NCI-H2107 (cell line): Measurements from ENCODE around the gene TMEM131.
"Not testable (repeated sequence)": the region's sequence is repeated elsewhere in the genome, so short reads cannot be mapped to it uniquely, and the experiment has no call there.

Experiments
- DNase-seq: peaks from one replicate; lab custom pipeline; 2025; lab: John Stamatoyannopoulos, UW

Gene TMEM131

DNA sequence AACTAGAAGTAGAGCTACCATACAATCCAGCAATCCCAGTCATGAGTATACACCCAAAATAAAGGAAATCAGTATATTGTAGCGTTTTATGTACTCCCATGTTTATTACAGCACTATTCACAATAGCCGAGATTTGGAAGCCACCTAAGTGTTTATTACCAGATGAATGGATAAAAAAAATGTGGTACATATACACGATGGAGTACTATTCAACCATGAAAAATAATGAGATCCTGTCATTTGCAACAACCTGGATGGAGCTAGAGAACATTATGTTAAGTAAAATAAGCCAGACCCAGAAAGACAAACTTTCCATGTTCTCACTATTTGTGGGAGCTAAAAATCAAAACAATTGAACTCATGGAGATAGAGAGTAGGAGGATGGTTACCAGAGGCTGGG is 131.9 kb downstream of the TMEM131 start:
- DNase-seq: no peak

DNA sequence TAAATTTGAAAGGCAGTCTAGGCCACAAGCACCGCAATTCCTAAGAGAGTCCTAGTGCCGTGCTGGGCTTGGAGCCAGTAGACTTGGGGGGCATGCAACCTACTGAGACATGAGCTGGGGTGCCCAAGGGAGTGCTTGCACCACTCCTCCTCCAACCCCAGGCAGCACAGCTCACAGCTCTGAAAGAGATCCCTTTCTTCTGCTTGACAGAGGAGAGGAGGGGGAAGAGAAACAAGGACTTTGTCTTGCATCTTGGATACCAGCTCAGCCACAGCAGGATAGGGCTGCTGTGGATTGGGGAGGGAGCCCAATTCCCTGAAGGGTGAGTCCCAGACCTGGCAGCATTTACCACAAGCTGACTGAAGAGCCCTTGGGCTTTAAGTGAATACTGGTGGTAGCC is 134.6 kb downstream of the TMEM131 start:
- DNase-seq: peak; percentile 13

DNA sequence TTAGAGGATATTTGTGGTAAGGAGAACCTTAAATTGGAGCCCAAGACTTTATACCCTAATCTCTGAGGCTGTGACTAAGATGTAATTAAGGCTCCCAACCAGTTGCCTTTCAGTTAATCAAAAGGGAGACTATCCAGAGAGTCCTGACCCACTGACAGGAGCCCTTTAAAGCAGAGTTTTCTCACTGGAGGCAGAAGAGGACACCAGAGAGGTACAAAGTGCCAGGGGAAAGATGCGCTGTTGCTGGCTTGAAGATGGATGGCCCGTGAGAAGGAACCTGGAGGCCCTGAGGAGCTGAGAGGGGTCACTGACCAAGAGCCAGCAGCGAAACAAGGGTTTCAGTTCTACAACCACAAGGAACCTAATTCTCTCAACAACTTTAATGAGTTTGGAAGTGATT is 137.3 kb downstream of the TMEM131 start:
- no peak for DNase-seq

DNA sequence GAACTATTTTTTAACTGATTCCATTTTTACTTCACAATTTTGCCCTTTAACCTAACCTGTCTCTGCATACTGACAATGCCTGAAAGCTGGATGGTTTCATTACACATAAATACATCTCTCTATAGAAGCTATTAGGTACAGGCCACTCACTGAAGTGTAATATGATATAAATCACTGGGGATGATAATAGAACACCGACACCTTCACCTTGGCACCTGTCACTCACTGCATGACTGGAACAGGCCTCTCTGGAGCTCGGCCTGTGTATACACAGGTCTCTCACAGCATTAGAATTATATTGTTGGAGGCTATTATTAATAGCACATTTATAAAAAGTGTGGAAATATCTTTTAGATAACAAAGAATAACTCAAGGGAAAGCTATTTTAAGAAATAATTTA is 138.2 kb downstream of the TMEM131 start:
- no peak for DNase-seq

DNA sequence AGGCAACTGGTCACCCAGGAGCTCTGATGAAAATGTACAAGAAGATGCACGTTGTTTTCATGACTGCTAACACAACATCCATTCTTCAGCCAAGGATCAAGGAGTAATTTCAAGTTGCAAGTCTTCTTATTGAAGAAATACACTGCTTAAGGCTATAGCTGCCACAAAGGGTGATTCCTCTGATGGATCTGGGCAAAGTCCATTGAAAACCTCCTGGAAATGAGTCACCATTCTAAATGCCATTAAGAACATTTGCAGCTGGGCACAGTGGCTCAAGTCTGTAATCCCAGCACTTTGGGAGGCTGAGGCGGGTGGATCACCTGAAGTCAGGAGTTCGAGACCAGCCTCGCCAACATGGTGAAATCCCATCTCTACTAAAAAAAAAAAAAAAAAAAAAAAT is 142.7 kb downstream of the TMEM131 start:
- not testable (repeated sequence) for DNase-seq

DNA sequence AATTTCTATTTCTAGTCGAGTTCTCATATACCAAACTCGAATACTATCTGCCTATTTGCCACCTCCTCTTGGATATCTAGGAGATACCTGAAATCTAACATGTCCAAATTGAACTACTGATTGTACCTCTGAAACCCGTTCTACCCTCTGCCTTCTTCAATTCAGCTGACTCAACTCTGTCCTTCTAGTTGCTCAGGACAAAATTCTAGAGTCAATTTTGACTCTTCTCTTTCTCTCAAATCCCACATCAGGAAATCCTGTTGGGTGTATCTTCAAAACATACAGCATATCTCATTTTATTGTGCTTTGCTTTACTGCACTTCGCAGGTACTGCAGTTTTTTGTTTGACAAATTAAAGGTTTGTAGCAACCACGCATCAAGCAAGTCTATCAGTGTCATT is 144.6 kb downstream of the TMEM131 start:
- DNase-seq: no peak

DNA sequence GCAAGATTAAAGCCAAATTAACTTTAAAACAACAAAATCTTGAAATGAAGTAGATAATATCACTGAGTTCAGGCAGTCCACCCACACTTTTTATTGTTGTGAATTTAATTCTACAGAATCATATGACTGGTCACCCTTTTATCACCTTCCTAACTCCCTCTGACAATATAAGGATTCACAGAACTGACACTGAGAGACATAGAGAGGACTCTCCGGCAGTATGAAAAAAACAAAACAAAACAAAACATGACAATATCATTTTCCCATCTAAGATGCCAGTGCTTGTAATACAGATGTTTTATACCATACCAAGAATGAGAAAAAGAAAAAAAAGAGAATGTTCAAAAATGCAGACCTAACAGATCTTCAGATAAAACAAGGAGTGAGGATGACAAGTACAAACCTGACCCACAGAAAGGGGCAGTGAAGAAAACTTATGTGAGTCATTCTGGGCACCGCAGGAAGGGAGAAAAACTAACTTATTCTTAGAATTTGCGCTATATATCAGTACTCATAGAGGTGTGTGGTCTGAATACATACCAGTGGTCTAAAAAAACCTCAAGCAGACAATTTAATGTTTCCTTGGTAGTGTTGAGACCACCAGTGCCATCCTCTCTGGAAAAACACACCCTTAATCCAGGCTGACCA is 145.7 kb downstream of the TMEM131 start:
- no peak for DNase-seq

DNA sequence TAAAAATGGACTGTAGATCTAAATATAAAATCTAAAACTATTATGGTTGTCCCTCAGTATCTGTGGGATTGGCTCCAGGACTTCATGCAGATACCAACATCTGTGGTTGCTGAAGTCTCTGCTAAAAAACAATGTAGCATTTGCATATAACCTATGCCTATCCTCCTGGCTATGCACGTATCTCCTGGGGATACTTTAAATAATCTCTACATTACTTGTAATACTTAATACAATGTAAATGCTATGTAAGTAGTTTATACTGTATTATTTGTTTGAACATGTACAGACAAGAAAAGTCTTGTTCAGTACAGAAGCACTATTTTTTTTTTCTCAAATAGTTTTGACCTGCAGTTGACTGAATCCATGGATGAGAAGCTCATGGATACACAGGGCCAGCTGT is 147.4 kb downstream of the TMEM131 start:
- no peak for DNase-seq

DNA sequence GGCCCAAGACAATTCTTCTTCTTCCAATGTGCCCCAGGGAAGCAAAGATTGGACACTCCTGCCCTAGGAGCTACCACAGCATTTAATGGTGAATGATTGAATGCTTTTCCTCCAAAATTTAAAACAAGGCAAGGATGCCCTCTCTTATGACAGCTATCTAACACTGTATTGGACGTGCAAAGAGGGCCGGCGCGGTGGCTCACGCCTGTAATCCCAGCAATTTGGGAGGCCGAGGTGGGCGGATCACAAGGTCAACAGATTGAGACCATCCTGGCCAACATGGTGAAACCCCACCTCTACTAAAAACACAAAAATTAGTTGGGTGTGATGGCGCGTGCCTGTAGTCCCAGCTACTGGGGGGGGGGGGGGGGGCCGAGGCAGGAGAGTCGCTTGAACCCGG is 149.0 kb downstream of the TMEM131 start:
- not testable (repeated sequence) for DNase-seq

DNA sequence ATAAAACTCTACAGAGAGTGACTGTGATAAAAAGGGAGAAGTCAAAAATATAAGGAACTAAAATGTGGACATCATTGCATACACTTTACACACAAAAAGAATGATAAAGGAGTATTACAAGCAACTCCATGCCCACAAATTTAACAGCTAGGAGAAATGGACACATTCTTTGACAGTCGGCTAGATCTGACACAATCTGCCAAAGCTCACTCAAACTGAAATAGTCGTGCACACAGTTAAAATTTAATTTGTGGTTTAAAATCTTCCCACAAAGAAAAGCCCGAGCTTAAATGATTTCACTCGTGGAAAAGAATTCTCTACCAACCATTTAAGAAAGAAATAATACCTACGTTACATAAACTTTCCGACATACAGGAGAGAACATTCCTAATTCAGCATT is 149.9 kb downstream of the TMEM131 start:
- DNase-seq: no peak

DNA sequence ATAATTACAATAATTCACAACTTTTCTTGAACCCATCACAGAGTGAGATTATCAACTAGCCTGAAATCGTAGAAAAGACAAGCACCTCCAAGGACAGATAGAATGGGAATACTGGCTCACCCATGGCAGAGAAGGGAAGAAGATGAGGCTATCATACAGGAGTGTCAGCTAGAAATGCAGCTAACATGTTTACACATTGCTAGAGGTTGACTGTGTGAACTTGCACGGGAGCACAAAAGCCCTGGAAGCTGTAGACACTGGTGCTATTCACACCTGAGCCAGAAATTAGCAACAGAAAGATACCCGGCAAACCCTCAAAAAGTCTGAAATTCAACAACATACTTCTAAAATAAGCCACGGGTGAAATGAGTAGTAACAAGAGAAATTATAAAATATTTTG is 150.6 kb downstream of the TMEM131 start:
- no peak for DNase-seq

DNA sequence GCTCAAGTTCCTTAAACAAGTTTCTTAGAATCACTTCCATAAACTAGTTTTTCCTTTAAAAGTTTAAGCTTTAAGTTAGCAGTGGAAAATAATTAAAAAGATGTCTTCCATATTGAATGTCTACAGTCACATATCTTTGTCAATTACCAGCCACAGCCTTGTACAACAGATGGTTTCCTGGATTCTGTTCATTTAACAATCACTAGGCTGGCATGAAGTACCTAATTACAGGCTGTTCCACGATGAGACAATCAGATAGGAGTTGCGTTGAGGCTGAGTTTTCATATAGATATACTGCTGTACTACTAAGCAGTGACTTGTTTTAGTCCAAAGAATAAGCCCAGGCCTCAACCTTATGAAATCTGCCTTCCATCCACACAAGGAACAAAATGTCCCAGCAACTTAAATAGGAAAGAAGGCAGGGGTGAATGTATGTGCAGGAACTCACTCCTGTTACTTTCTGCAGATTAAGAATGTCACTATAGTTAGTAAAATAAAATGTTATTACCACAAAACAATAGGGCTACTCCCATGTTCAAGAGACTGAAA is 151.4 kb downstream of the TMEM131 start:
- no peak for DNase-seq

DNA sequence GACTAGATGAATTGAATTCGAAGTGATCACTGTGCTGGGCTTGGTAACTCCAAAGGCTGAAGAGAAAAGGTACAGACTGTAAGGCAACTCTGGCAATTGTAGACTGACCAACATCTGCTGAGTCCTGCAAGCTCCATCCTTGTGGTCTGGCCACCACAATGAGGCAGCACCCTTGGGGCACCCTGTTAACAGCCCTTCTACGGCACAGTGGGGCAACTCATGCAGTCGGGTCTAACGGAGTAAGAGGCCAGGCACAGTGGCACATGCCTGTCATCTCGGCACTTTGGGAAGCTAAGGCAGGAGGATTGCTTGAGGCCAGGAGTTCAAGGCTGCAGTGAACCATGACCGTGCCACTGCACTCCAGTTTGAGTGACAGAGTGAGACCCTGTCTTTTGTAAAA is 155.6 kb downstream of the TMEM131 start:
- DNase-seq: no peak

DNA sequence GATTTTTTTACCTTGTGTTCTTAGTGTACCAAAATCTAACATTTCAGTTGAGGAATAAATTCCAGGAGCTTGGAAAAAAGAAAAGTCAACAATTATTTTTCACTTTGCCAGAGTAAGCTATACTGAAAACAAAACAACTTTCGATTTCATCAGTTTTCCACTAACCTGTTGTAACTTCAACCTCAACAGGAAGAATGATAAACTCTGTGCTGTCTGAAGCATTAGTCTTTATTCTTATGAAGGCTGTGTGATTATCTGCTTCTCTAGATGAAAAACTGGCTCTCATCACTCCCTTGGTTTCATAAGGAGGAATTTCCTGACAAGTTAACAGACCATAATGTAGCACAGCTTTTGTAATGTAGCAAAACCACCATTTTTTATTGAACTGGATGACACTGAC is 161.1 kb downstream of the TMEM131 start:
- DNase-seq: no peak

DNA sequence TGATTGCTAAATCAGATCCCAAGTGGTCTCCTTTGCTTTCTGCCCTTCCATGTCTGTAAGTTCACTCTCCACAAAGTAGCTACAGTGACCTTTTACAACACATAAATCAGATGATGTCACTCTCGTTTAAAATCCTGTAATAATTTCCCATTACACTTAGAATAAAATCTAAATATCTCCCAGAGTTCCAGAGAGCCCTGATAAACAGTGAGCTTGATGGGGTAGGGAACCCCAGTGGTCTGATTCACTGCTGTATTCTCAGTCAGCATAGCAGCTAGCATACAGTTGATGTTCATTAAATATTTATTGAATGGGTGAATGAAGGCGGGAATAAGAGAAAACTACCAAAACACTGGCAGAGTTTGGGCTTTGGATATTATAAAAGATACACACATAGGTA is 164.6 kb downstream of the TMEM131 start:
- DNase-seq: no peak

DNA sequence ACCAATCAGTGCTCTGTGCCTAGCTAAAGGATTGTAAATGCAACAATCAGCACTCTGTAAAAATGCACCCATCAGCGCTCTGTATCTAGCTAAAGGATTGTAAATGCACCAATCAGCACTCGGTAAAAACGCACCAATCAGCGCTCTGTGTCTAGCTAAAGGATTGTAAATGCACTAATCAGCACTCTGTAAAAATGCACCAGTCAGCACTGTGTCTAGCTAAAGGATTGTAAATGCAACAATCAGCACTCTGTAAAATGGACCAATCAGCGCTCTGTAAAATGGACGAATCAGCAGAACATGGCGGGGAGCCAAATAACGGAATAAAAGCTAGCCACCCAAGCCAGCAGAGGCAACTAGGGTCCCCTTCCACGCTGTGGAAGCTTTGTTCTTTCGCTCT is 166.5 kb downstream of the TMEM131 start:
- DNase-seq: not testable (repeated sequence)

DNA sequence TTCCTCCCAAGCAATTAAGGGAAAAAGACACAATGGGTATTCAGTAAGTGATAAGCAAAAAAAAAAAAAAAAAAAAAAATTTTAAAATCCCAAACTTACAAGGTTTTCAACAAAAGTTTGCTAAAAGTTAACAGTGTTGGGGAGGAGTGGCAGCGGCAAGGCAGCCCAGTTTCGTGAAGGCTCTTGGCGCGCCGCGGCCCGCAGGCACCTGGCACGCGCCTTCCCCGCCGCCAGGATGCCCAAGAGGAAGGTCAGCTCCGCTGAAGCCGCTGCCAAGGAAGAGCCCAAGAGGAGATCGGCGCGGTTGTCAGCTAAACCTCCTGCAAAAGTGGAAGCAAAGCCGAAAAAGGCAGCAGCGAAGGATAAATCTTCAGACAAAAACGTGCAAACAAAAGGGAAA is 168.7 kb downstream of the TMEM131 start:
- not testable (repeated sequence) for DNase-seq

DNA sequence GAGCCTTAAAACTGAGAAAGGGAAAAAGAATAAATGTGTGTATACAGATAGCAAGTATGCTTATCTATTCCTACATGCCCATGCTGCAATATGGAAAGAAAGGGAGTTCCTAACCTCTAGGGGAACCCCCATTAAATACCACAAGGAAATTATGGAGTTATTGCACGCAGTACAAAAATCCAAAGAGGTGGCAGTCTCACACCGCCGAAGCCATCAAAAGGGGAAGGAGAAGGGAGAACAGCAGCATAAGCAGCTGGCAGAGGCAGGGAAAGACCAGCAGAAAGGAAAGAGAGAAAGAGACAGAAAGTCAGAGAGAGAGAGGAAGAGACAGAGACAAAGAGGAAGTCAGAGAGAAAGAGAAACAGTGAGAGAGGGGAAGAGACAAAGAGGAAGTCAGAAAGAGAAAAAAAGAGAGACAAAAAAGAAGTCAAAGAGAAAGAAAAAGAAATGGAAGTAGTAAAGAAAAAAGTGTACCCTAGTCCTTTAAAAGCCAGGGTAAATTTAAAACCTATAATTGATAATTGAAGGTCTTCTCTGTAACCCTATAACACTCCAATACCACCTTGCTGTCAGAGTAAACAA is 169.4 kb downstream of the TMEM131 start:
- DNase-seq: not testable (repeated sequence)

DNA sequence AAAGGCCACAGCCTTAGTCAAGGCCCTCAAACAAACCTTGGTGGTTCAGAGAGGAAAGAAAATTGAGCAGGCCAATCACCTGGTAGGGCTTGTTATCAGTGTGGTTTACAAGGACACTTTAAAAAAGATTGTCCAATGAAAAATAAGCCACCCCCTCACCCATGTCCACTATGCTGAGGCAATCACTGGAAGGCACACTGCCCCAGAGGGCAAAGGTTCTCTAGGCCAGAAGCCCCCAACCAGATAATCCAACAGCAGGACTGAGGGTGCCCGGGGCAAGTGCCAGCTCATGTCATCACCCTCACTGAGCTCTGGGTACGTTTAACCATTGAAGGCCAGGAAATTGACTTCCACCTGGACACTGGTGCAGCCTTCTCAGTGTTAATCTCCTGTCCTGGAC is 171.7 kb downstream of the TMEM131 start:
- not testable (repeated sequence) for DNase-seq

DNA sequence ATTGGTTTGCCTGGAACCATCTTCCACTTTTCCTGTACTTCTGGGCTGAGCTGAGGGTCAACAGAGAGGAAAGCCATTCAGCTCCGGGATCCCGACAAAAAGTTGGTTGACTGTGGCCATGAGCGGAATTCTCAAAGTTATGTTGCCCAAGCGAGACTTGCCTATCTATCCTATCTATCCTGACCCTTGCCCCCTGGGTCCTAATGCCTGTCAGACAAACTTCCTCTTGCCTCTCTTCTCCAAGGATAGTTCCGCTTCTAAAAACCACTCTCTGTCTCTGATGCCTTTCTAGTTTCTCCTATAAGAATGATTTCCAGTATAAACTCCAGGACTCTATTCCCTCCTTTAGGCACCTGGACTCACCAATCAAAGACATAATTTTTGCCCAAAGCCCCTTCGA is 173.9 kb downstream of the TMEM131 start:
- not testable (repeated sequence) for DNase-seq

DNA sequence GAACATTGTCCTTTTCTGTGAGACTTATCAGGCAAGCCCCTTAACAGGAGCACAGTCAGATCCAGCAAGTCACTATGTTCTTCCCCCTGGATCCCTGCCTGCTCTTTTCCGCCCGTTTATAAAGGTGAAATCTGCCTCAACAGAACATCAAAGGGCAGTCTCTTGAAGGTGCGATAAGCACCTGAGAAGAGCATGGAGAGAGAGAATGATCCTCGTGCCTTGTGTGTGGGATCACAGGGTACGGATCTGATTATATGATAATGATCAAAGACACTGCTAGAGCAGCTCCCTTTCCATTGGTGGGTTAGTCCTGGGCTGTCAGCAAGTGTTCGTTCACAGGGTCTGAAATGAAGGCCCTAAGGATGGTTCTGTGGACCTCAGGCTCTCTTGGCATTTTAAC is 176.0 kb downstream of the TMEM131 start:
- no peak for DNase-seq

DNA sequence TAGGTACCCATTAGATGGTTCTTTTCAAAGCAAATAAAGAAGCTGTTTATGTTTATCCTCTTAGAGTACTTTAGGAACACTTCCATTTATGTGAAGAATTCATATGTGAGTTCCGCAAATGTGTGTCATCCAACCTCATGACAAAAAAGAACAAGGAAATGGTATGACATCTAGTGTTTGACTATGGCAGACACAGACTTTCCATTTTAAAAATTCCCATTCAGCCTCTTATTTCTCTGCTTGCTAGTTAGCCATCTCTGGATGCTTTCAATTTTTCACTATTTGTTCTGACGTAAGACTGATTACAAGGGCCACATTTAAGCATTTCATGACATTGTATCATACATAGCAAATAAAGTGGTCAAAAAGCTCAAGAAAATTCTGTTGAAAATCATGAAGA is 179.3 kb downstream of the TMEM131 start:
- no peak for DNase-seq

DNA sequence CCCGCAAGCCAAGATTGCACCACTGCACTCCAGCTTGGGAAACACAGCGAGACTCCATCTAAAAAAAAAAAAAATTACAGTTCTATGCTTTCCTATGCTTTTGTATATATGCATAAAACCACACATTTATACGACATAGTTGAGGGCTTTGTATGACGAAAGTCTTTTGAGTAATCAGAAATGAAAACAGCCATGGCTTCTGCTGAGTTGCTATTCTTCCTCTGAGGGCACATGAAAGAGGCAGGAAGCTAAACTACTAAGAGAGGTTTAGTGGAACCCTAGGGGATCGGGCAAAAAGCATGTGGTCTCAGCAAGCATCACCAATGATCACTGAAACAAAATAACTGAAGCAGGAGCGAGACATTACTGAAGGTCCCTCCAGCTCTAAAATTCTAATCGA is 182.8 kb downstream of the TMEM131 start:
- DNase-seq: no peak

DNA sequence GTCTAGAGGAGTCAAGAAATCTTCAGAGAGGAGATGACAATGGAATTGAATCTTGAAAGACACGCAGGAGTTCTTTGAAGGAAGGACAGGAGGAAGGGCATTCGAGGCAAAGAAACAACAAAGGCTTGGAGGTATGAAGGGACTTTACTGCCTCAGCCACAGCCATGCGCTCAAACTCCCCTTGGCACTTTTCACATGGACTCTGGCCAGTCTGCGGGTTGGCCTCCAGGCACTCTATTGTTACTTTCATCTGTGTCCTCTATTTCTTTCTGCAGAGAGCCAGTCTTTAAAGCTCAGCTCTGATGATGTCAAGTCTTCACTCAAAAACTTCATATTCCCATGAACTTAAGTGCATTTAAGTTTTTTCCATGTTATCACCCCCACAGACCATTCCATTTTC is 186.9 kb downstream of the TMEM131 start:
- no peak for DNase-seq
